ENCODE measurements around the gene CSNK2A1.

CSNK2A1 gene

GRCh38 chr20:427849-428657 lies 115.5 kb downstream of the CSNK2A1 start:
- DNase-seq = no peak

GRCh38 chr20:427401-427800 lies 116.2 kb downstream of the CSNK2A1 start:
- no peak for DNase-seq

- no peak for DNase-seq
These were observed 117.0 kb downstream of the CSNK2A1 start for GRCh38 chr20:426566-426965.

Measured in NCI-H1417 treated with DMSO at 0.1 percent for 48 hours (cell line).